SK-N-SH treated with all-trans-retinoic acid at 6 μM for 48 hours (cell line): ENCODE measurements around the gene RGMA.

Source experiments
- CSDC2 ChIP-seq: fragments of 250-450 bp; sonication (Bioruptor Pico); IDR thresholded peaks from 2 replicates; pipeline ENCODE4 v1.5.0; 2020; ENCODE audit warnings: mild to moderate bottlenecking, moderate library complexity
- ESRRG ChIP-seq: fragments of 250-450 bp; sonication (Bioruptor Pico); IDR thresholded peaks from 2 replicates; pipeline ENCODE4 v1.6.1; 2021; ENCODE audit warnings: mild to moderate bottlenecking
- ISL1 ChIP-seq: fragments of 250-450 bp; sonication (Bioruptor Pico); IDR thresholded peaks from 2 replicates; pipeline ENCODE4 v2.1.2; 2022; ENCODE audit warnings: mild to moderate bottlenecking, moderate library complexity
- PPARA ChIP-seq: fragments of 250-450 bp; sonication (Bioruptor Pico); IDR thresholded peaks from 2 replicates; pipeline ENCODE4 v1.5.0; 2020; ENCODE audit warnings: mild to moderate bottlenecking, borderline replicate concordance
- SNAI2 ChIP-seq: fragments of 250-450 bp; sonication (Bioruptor Pico); IDR thresholded peaks from 2 replicates; pipeline ENCODE4 v1.5.0; 2020; ENCODE audit warnings: mild to moderate bottlenecking, moderate library complexity
- ZFP3 ChIP-seq: fragments of 250-450 bp; sonication (Bioruptor Pico); IDR thresholded peaks from 2 replicates; pipeline ENCODE4 v1.5.0; 2020; ENCODE audit warnings: mild to moderate bottlenecking, moderate library complexity
- TF ChIP-seq, protein P1 (sequence below): fragments of 250-450 bp; sonication (Bioruptor Pico); IDR thresholded peaks from 2 replicates; pipeline ENCODE4 v1.8.0; 2020; ENCODE audit warnings: mild to moderate bottlenecking, moderate library complexity, borderline replicate concordance

GRCh38 chr15:93135997-93136397, 47.0 kb upstream of the RGMA start:
- TF ChIP-seq ISL1 (CRISPR knock-in tag) = no peak
- TF ChIP-seq, protein P1, sequence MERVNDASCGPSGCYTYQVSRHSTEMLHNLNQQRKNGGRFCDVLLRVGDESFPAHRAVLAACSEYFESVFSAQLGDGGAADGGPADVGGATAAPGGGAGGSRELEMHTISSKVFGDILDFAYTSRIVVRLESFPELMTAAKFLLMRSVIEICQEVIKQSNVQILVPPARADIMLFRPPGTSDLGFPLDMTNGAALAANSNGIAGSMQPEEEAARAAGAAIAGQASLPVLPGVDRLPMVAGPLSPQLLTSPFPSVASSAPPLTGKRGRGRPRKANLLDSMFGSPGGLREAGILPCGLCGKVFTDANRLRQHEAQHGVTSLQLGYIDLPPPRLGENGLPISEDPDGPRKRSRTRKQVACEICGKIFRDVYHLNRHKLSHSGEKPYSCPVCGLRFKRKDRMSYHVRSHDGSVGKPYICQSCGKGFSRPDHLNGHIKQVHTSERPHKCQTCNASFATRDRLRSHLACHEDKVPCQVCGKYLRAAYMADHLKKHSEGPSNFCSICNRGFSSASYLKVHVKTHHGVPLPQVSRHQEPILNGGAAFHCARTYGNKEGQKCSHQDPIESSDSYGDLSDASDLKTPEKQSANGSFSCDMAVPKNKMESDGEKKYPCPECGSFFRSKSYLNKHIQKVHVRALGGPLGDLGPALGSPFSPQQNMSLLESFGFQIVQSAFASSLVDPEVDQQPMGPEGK = no peak
- TF ChIP-seq ESRRG (CRISPR knock-in tag) = no peak
- TF ChIP-seq CSDC2 = no peak
- no peak for TF ChIP-seq SNAI2 (CRISPR knock-in tag)
- no peak for TF ChIP-seq ZFP3
- no peak for TF ChIP-seq PPARA
